Aorta (tissue), 5 donors: ENCODE data around the gene SHISAL2A. TPM values are rescaled to one million over a fixed set of nuclear protein-coding genes. Genes with fewer than 3 reads are reported as not detected.
A peak's percentile ranks its signal among the peaks of the same experiment; 100 is the strongest.

Experiments used
- ATAC-seq: fragments of 200-7000 bp; cut with Tn5 transposase; one replicate; pipeline ENCODE4 v1.9.1; 2022; ENCODE audit warnings: moderate library complexity; ENCODE audit not compliant: low FRiP score
- DNase-seq, 2 donors: peaks; one replicate each; pipeline ENCODE4 v3.0.0-alpha.2; 2020
- H3K27ac ChIP-seq, 2 donors: one replicate each; pipeline ENCODE4 v1.5.1; 2013; ENCODE audit warnings: low read length in 2 of 2, mild to moderate bottlenecking in 2 of 2, moderate library complexity in 2 of 2, control low read depth in 1 of 2, inconsistent platforms in 1 of 2, low read depth in 1 of 2
- H3K27me3 ChIP-seq, 2 donors: one replicate each; pipeline ENCODE4 v1.6.1; 2013; ENCODE audit warnings: control low read depth in 1 of 2, low read length in 1 of 2, mild to moderate bottlenecking in 1 of 2, moderate library complexity in 1 of 2; ENCODE audit not compliant: insufficient read depth in 2 of 2, control insufficient read depth in 1 of 2
- H3K36me3 ChIP-seq, 2 donors: one replicate each; pipeline ENCODE4 v1.6.1; 2013; ENCODE audit warnings: control low read depth in 1 of 2, low read length in 1 of 2, mild to moderate bottlenecking in 1 of 2; ENCODE audit not compliant: insufficient read depth in 2 of 2, control insufficient read depth in 1 of 2
- H3K4me1 ChIP-seq, 2 donors: one replicate each; pipeline ENCODE4 v1.6.1; 2013; ENCODE audit warnings: low read length in 2 of 2, control low read depth in 1 of 2, mild to moderate bottlenecking in 1 of 2, moderate library complexity in 1 of 2; ENCODE audit not compliant: insufficient read depth in 2 of 2, control insufficient read depth in 1 of 2
- H3K4me3 ChIP-seq, 2 donors: one replicate each; pipeline ENCODE4 v1.5.1; 2013; ENCODE audit warnings: low read length in 2 of 2, control low read depth in 1 of 2, mild to moderate bottlenecking in 1 of 2
- H3K9me3 ChIP-seq: one replicate; pipeline ENCODE4 v1.6.1; 2013; ENCODE audit warnings: mild to moderate bottlenecking, low read length; ENCODE audit not compliant: control insufficient read depth
- WGBS, 2 donors: extraction: QIAGEN DNeasy Blood & Tissue Kit; methylation state at CpG; one replicate each; pipeline ENCODE4 v1.1.7; 2013; 5-methylcytosine and 5-hydroxymethylcytosine counted together
- intact Hi-C, 2 donors: fragments of 100-400 bp; cut with DNase I; formaldehyde crosslinking; loops; one replicate each; pipeline versions ENCODE4 v1.14.2 to v1.15.0; 2022
- polyA plus RNA-seq, 2 donors: library from polyadenylated mRNA; stranded (reverse); fragments of 200-250 nt; gene quantifications; one replicate each; pipeline ENCODE4 v1.2.3, GENCODE V29; 2013
- total RNA-seq, 2 donors: library from RNA; stranded (reverse); fragmentation: NEBNext Ultra II Directional; extraction: Animal tissue kit (Norgen Biotek cat#: 25700); gene quantifications; one replicate each; pipeline ENCODE4 v1.2.1, GENCODE V29; 2021
- donor health status: healthy with polysubstance abuse.
- donor health status: Bipolar disorder and iron deficiency.
- donor health status: DM: no; HTN: no; CAD: no.
- donor health status: DM: no; HTN: no; CAD: no.
- donor health status: DM: yes; HTN: yes; CAD: no.

SHISAL2A gene
- total and polyA plus RNA-seq, 4 donors: 0.23 to 0.96 (median 0.88) TPM; not detected in 1

- DNase-seq (no peak), ATAC-seq (no peak)
- no peak overlapping the region for H3K4me3 ChIP-seq
- H3K27me3 ChIP-seq: no peaks in the 10 kb centered on the region
- intact Hi-C loops: no loop called here
- WGBS, 2 donors: 82 to 91% methylated on average over 4 of the region's 4 CpGs
- H3K36me3 ChIP-seq: no peaks in the 10 kb centered on the region
- H3K4me1 ChIP-seq: no peaks in the 10 kb centered on the region
- H3K9me3 ChIP-seq: no peaks in the 10 kb centered on the region
- H3K27ac ChIP-seq: no peak overlapping the region
These were observed 40.5 kb downstream of the SHISAL2A start for GRCh38 chr1:52673513-52673912.

GRCh38 chr1:52674497-52675384, 41.8 kb downstream of the SHISAL2A start:
- intact Hi-C loops: no loop called here
- no peak overlapping the region for H3K27ac ChIP-seq
- H3K27me3 ChIP-seq: no peaks in the 10 kb centered on the region
- WGBS, 2 donors: 60 to 66% methylated on average over 6 of the region's 6 CpGs
- ATAC-seq (no peak), DNase-seq (no peak)
- H3K4me1 ChIP-seq: no peaks in the 10 kb centered on the region
- H3K4me3 ChIP-seq: no peak overlapping the region
- no peaks in the 10 kb centered on the region for H3K9me3 ChIP-seq
- no peaks in the 10 kb centered on the region for H3K36me3 ChIP-seq

- Histone ChIP-seq H3K4me3 (no peak overlapping the region), H3K27me3 (no peaks in the 10 kb centered on the region), H3K27ac (no peak overlapping the region), H3K9me3 (no peaks in the 10 kb centered on the region), H3K4me1 (no peaks in the 10 kb centered on the region), H3K36me3 (no peaks in the 10 kb centered on the region)
- ATAC-seq (peak; percentile 64), DNase-seq (peak in 1 of 2 donors; percentile 87)
- intact Hi-C loops: no loop called here
- 64 to 66% methylated on average over 8 of the region's 8 CpGs for WGBS, 2 donors
These were observed 43.4 kb downstream of the SHISAL2A start for GRCh38 chr1:52676249-52676903.

- intact Hi-C loops: no loop called here
- DNase-seq (no peak), ATAC-seq (no peak)
- Histone ChIP-seq H3K27ac (no peak overlapping the region), H3K4me3 (no peak overlapping the region), H3K36me3 (no peaks in the 10 kb centered on the region), H3K27me3 (no peaks in the 10 kb centered on the region), H3K4me1 (no peaks in the 10 kb centered on the region), H3K9me3 (no peaks in the 10 kb centered on the region)
- 61 to 66% methylated on average over 6 of the region's 6 CpGs for WGBS, 2 donors
These were observed 44.3 kb downstream of the SHISAL2A start for GRCh38 chr1:52677076-52677806.

- intact Hi-C loops: no loop called here
- Histone ChIP-seq H3K27ac (no peak overlapping the region), H3K27me3 (no peaks in the 10 kb centered on the region), H3K9me3 (no peaks in the 10 kb centered on the region), H3K4me3 (no peak overlapping the region), H3K36me3 (no peaks in the 10 kb centered on the region), H3K4me1 (no peaks in the 10 kb centered on the region)
- DNase-seq (no peak), ATAC-seq (no peak)
- whole genome bisulfite sequencing, 2 donors: 94 to 100% methylated on average over 1 of the region's 1 CpG
These were observed 46.1 kb downstream of the SHISAL2A start for GRCh38 chr1:52679048-52679447.

GRCh38 chr1:52679498-52679897, 46.5 kb downstream of the SHISAL2A start:
- no peak for ATAC-seq
- intact Hi-C loops: no loop called here
- DNase-seq: no peak
- 93 to 96% methylated on average over 5 of the region's 5 CpGs for WGBS, 2 donors
- Histone ChIP-seq H3K9me3 (no peaks in the 10 kb centered on the region), H3K4me1 (no peaks in the 10 kb centered on the region), H3K27me3 (no peaks in the 10 kb centered on the region), H3K27ac (no peak overlapping the region), H3K36me3 (no peaks in the 10 kb centered on the region), H3K4me3 (no peak overlapping the region)

- H3K27ac ChIP-seq: no peak overlapping the region
- H3K4me3 ChIP-seq: no peak overlapping the region
- ATAC-seq: no peak
- H3K9me3 ChIP-seq: no peaks in the 10 kb centered on the region
- intact Hi-C loops: no loop called here
- 91 to 95% methylated on average over 3 of the region's 3 CpGs for WGBS, 2 donors
- no peaks in the 10 kb centered on the region for H3K36me3 ChIP-seq
- H3K4me1 ChIP-seq: no peaks in the 10 kb centered on the region
- H3K27me3 ChIP-seq: no peaks in the 10 kb centered on the region
- no peak for DNase-seq
These were observed 47.4 kb downstream of the SHISAL2A start for GRCh38 chr1:52680353-52680752.

GRCh38 chr1:52681136-52681535, 48.2 kb downstream of the SHISAL2A start:
- no peaks in the 10 kb centered on the region for H3K27me3 ChIP-seq
- no peaks in the 10 kb centered on the region for H3K4me1 ChIP-seq
- WGBS, 2 donors: 85% methylated on average over 4 of the region's 4 CpGs
- no peak overlapping the region for H3K27ac ChIP-seq
- DNase-seq (no peak), ATAC-seq (no peak)
- H3K9me3 ChIP-seq: no peaks in the 10 kb centered on the region
- no peaks in the 10 kb centered on the region for H3K36me3 ChIP-seq
- intact Hi-C loops: no loop called here
- H3K4me3 ChIP-seq: no peak overlapping the region
